GM18502 (cell line): ENCODE results near the gene SGK2.

Source experiments
- ATAC-seq: cut with Tn5 transposase; IDR thresholded peaks from one replicate; pipeline ENCODE4 v1.9.1; 2021; ENCODE audit warnings: mild to moderate bottlenecking; ENCODE audit not compliant: unreplicated experiment, poor library complexity

The SGK2 gene

GRCh38 chr20:43559147-43559987 is 540 bp downstream of the SGK2 start:
- ATAC-seq = no peak

GRCh38 chr20:43560974-43561373 is 2.1 kb downstream of the SGK2 start:
- ATAC-seq = no peak

- ATAC-seq = no peak
Measured at GRCh38 chr20:43563429-43563828, 4.6 kb downstream of the SGK2 start.

- no peak for ATAC-seq
Measured at GRCh38 chr20:43563991-43564390, 5.2 kb downstream of the SGK2 start.

- ATAC-seq = no peak
Measured at GRCh38 chr20:43564455-43564854, 5.6 kb downstream of the SGK2 start.

GRCh38 chr20:43564993-43565757 is 6.3 kb downstream of the SGK2 start:
- ATAC-seq = no peak

- no peak for ATAC-seq
Measured at GRCh38 chr20:43565758-43566104, 6.9 kb downstream of the SGK2 start.

- no peak for ATAC-seq
Measured at GRCh38 chr20:43567477-43567876, 8.7 kb downstream of the SGK2 start.

- no peak for ATAC-seq
Measured at GRCh38 chr20:43568706-43569105, 9.9 kb downstream of the SGK2 start.

GRCh38 chr20:43569282-43569681 is 10.5 kb downstream of the SGK2 start:
- ATAC-seq = no peak

GRCh38 chr20:43570496-43570895 is 11.7 kb downstream of the SGK2 start:
- no peak for ATAC-seq

GRCh38 chr20:43571310-43571709 is 12.5 kb downstream of the SGK2 start:
- no peak for ATAC-seq

GRCh38 chr20:43571771-43572170 is 12.9 kb downstream of the SGK2 start:
- no peak for ATAC-seq

GRCh38 chr20:43572891-43573290 is 14.1 kb downstream of the SGK2 start:
- ATAC-seq = no peak

- no peak for ATAC-seq
Measured at GRCh38 chr20:43576108-43576507, 17.3 kb downstream of the SGK2 start.

- no peak for ATAC-seq
Measured at GRCh38 chr20:43579861-43580793, 21.3 kb downstream of the SGK2 start.

- ATAC-seq = no peak
Measured at GRCh38 chr20:43583133-43583864, 24.5 kb downstream of the SGK2 start.

- no peak for ATAC-seq
Measured at GRCh38 chr20:43583982-43584432, 25.2 kb downstream of the SGK2 start.

GRCh38 chr20:43584448-43585136 is 25.8 kb downstream of the SGK2 start:
- ATAC-seq = no peak
